Measurements from ENCODE around the gene PI3.

PI3 gene

DNA sequence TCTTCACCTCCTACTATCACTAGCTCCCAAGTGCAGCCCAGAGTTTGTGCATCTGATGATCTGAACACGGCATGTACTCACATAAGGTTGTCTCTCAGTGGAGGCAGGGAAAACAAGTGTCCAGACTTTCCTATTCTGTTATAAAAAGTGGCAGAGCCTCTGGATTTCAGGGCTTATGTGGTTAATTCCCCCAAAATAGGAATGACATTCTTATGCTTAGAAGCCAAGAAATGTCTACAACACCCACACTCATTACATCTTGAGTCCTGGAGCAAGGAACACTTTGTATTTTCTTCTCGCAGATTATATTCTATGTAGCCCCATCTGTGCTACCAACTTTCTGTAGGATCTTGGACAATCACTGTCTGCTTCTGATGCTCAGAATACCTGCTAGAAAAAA is 18.6 kb downstream of the PI3 start:
- DNase-seq (ENCODE audit: low spot score in 2 of 2): no peak
- Mint-ChIP-seq H3K4me1 (no peaks in the 10 kb centered on the region), H3K27me3 (peaks cover 45% of the 10 kb centered on the region), H3K27ac (ENCODE audit: low read depth) (no peak overlapping the region), H3K36me3 (ENCODE audit: insufficient read depth) (no peaks in the 10 kb centered on the region), H3K9me3 (no peaks in the 10 kb centered on the region), H3K4me3 (no peak overlapping the region)
- no peak for ATAC-seq (replicated peaks; ENCODE audit: extremely low read depth, poor library complexity, severe bottlenecking)

DNA sequence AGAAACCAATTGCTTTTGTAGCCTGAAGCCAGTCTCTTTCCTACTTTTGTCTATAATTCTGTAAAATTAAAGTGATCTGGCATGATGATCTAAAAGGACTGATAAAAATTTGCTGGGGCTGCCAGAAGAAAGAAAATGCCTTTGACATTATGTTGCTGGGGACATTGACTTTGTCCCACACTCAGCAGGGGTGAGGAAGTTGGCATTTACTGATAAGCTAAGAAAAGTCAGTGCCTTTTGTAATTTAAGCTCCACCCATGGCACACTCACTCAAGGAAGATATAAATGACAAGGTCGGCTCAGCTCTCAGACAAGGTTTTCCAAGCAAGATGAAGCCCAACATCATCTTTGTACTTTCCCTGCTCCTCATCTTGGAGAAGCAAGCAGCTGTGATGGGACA is 32.0 kb downstream of the PI3 start, which contains the start of gene SEMG1:
Gene SEMG1, plus strand, starts transcription at position 309 of the 400 bp plus-strand sequence. Its CDS starts 21 bp downstream, at position 330.
- no peaks in the 10 kb centered on the region for H3K4me1 Mint-ChIP-seq
- H3K36me3 Mint-ChIP-seq (ENCODE audit: insufficient read depth): no peaks in the 10 kb centered on the region
- H3K4me3 Mint-ChIP-seq: no peak within 1 kb of the TSS
- ATAC-seq (replicated peaks; ENCODE audit: extremely low read depth, poor library complexity, severe bottlenecking): no peak
- peaks cover 81% of the 10 kb centered on the region for H3K27me3 Mint-ChIP-seq
- no peak within 1 kb of the TSS for H3K27ac Mint-ChIP-seq (ENCODE audit: low read depth)
- no peak for DNase-seq (ENCODE audit: low spot score in 2 of 2)
- H3K9me3 Mint-ChIP-seq: peaks cover 6% of the 10 kb centered on the region

DNA sequence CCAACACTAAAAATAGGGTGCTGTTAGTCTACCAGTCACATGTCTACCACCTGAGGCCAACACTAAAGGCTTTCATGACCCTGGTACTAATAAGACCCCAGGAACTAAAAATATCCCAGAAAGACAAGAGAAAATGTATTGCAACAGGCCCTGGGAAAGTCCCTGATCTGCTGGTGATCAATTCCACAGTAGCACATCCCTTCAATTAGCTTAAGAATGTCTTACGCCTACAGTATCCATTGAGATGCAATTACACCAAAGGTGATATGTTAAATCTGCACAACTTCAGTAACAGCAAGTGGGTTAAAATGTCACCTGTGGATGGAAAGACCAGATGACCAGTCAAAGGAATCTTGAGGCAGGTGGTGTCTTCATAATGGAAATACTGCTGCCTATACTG is 35.2 kb downstream of the PI3 start:
- H3K27me3 Mint-ChIP-seq: peaks cover 73% of the 10 kb centered on the region
- no peaks in the 10 kb centered on the region for H3K9me3 Mint-ChIP-seq
- ATAC-seq (replicated peaks; ENCODE audit: extremely low read depth, poor library complexity, severe bottlenecking) (no peak), DNase-seq (ENCODE audit: low spot score in 2 of 2) (no peak)
- H3K4me1 Mint-ChIP-seq: no peaks in the 10 kb centered on the region
- H3K27ac Mint-ChIP-seq (ENCODE audit: low read depth): no peak overlapping the region
- no peak overlapping the region for H3K4me3 Mint-ChIP-seq
- no peaks in the 10 kb centered on the region for H3K36me3 Mint-ChIP-seq (ENCODE audit: insufficient read depth)

DNA sequence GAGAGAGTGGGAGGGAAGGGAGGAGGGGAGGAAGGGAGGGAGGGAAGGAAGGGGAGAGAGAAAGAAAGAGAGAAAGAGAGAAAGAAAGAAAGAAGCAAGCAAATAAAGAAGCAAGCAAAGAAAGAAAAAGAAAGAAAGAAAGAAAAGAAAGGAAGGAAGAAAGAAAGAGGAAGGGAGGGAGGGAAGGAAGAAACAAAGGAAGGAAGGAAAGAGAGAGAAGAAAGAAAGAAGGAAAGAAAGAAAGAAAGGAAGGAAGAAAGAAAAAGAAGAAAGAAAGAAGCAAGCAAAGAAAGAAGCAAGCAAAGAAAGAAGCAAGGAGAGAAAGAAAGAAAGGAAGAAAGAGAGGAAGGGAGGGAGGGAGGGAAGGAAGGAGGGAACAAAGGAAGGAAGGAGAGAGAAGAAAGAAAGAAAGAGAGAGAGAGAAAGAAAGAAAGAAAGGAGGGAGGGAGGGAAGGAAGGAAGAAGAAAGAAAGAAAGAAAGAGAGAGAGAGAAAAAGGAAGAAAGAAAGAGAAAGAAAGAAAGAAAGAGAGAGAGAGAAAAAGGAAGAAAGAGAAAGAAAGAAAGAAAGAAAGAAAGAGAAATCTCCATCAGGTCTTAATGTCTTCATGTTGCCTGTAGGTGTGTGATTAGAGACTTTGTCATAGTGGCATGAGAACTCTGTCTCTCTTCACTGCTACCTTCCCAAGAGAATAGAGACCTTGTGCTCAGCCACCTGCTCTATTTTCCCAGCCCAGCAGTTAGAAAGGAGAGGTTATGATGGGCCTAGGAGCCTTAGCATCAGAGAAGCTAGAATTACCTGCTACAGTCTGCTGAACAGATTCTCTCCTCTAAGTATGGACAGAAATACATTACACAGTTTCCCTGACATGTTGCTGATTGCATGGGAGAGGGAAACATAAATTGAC is 37.1 kb downstream of the PI3 start:
- peaks cover 66% of the 10 kb centered on the region for H3K27me3 Mint-ChIP-seq
- no peaks in the 10 kb centered on the region for H3K36me3 Mint-ChIP-seq (ENCODE audit: insufficient read depth)
- H3K4me1 Mint-ChIP-seq: no peaks in the 10 kb centered on the region
- no peak overlapping the region for H3K27ac Mint-ChIP-seq (ENCODE audit: low read depth)
- H3K9me3 Mint-ChIP-seq: no peaks in the 10 kb centered on the region
- no peak overlapping the region for H3K4me3 Mint-ChIP-seq
- ATAC-seq (replicated peaks; ENCODE audit: extremely low read depth, poor library complexity, severe bottlenecking): no peak
- no peak for DNase-seq (ENCODE audit: low spot score in 2 of 2)

DNA sequence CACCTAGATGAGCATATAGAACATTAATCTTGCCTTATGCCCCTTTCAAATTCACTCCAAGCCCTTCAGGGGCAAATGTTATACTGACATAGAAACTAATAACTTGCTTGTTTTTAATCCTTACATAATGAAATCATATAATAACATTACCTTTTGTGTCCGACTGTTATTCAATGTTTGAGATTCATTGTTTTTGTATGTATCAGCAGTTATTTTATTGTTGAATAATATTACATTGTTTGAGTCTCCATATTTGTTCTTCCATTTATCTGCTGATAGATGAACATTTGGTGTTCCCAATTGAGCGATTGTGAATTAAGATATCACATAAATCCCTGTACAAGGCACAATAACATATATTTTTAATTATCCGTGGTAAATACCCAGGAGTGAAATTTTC is 38.1 kb downstream of the PI3 start:
- no peaks in the 10 kb centered on the region for H3K36me3 Mint-ChIP-seq (ENCODE audit: insufficient read depth)

DNA sequence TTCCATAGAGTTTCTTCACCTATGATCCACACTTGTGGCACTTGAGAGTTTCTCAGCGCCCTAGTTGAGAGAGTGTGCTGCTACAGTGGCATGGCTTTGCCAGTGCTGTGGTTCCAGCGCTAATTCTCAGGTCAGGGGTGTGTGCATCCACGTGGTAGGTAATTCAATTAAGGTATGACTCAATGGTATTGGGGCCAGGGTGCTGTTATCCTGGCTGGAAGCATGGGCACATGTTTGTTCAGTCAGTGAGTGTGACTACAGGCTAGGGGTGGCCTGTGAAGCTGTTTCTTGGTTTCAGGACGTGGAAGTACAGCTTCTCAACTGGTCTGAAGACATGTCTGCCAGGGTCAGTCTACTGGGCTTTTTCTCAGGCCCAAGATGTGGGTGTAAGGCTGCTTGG is 43.4 kb downstream of the PI3 start:
- H3K4me3 Mint-ChIP-seq: no peak overlapping the region
- H3K4me1 Mint-ChIP-seq: no peaks in the 10 kb centered on the region
- DNase-seq (ENCODE audit: low spot score in 2 of 2): no peak
- H3K27ac Mint-ChIP-seq (ENCODE audit: low read depth): no peak overlapping the region
- peaks cover 75% of the 10 kb centered on the region for H3K27me3 Mint-ChIP-seq
- ATAC-seq (replicated peaks; ENCODE audit: extremely low read depth, poor library complexity, severe bottlenecking): no peak
- H3K9me3 Mint-ChIP-seq: no peaks in the 10 kb centered on the region
- no peaks in the 10 kb centered on the region for H3K36me3 Mint-ChIP-seq (ENCODE audit: insufficient read depth)

More for the DNA sequence above, 38.1 kb downstream of the PI3 start:
- H3K4me1 Mint-ChIP-seq: no peaks in the 10 kb centered on the region
- DNase-seq (ENCODE audit: low spot score in 2 of 2): no peak
- H3K27me3 Mint-ChIP-seq: peaks cover 66% of the 10 kb centered on the region
- H3K4me3 Mint-ChIP-seq: no peak overlapping the region
- H3K9me3 Mint-ChIP-seq: no peaks in the 10 kb centered on the region
- no peak for ATAC-seq (replicated peaks; ENCODE audit: extremely low read depth, poor library complexity, severe bottlenecking)
- no peak overlapping the region for H3K27ac Mint-ChIP-seq (ENCODE audit: low read depth)

DNA sequence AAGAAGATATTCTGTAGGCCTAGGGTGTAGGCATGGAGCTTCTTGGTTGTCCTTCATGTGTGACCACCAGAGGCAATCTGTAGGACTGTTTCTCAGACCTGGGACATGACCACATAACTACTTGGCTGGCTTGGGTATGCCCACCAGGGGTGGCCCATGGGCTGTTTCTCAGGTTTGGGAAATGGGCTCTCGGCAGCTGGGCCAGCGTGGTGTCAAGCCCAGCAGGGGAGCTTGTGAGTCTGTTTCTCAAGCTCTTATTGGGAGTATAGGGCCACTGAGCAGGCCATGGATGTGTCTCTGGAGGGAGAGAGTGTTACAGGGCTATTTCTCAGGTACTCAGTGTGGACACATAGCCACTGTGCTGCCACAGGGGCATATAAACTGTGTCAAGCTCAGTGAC is 43.9 kb downstream of the PI3 start:
- ATAC-seq (replicated peaks; ENCODE audit: extremely low read depth, poor library complexity, severe bottlenecking): no peak
- no peak for DNase-seq (ENCODE audit: low spot score in 2 of 2)
- no peaks in the 10 kb centered on the region for H3K36me3 Mint-ChIP-seq (ENCODE audit: insufficient read depth)
- peaks cover 75% of the 10 kb centered on the region for H3K27me3 Mint-ChIP-seq
- H3K9me3 Mint-ChIP-seq: no peaks in the 10 kb centered on the region
- H3K4me1 Mint-ChIP-seq: no peaks in the 10 kb centered on the region
- H3K27ac Mint-ChIP-seq (ENCODE audit: low read depth): no peak overlapping the region
- no peak overlapping the region for H3K4me3 Mint-ChIP-seq

- no peaks in the 10 kb centered on the region for H3K4me1 Mint-ChIP-seq
- no peak for ATAC-seq (replicated peaks; ENCODE audit: extremely low read depth, poor library complexity, severe bottlenecking)
- no peak within 1 kb of the TSS for H3K4me3 Mint-ChIP-seq
- H3K27me3 Mint-ChIP-seq: peaks cover 74% of the 10 kb centered on the region
- no peak within 1 kb of the TSS for H3K27ac Mint-ChIP-seq (ENCODE audit: low read depth)
- no peaks in the 10 kb centered on the region for H3K36me3 Mint-ChIP-seq (ENCODE audit: insufficient read depth)
- no peak for DNase-seq (ENCODE audit: low spot score in 2 of 2)
- no peaks in the 10 kb centered on the region for H3K9me3 Mint-ChIP-seq
These were observed 46.4 kb downstream of the PI3 start, which contains the start of gene SEMG2 for GRCh38 chr20:45221076-45221475. SEMG2 (plus strand) TSS chr20:45221373; CDS start chr20:45221390, 17 bp downstream.

- Mint-ChIP-seq H3K9me3 (no peaks in the 10 kb centered on the region), H3K4me3 (no peak overlapping the region), H3K36me3 (ENCODE audit: insufficient read depth) (no peaks in the 10 kb centered on the region), H3K27me3 (peaks cover 68% of the 10 kb centered on the region), H3K4me1 (no peaks in the 10 kb centered on the region), H3K27ac (ENCODE audit: low read depth) (no peak overlapping the region)
- DNase-seq (ENCODE audit: low spot score in 2 of 2): no peak
- ATAC-seq (replicated peaks; ENCODE audit: extremely low read depth, poor library complexity, severe bottlenecking): no peak
These were observed 48.4 kb downstream of the PI3 start for GRCh38 chr20:45223136-45223535.
